Activated CD8-positive, alpha-beta memory T cell treated with anti-CD3 and anti-CD28 coated beads, Interleukin-2, amount 50 U/mL, for 24 hours (primary cell): ENCODE results near the gene COBL.

Experiments used
- DNase-seq: peaks from one replicate; pipeline ENCODE4 v3.0.0-alpha.2; 2020; ENCODE audit errors: extremely low read depth

Gene COBL

DNA sequence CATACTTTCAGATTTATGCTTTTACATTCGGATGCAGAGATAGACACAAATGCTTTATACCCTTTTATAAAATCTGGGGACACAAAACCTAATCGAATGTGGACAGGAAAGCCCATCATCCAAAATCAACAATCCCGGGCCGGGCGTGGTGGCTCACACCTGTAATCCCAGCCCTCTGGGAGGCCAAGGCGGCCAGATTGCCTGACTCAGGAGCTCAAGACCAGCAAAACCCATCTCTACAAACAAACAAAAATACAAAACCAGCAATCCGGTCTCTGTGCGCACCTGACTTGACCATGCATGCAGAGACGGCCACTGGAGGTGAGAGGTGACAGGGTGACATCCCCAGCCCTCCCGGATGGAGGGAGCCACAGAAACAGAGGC, 13.5 kb downstream of the COBL start:
- no peak for DNase-seq

DNA sequence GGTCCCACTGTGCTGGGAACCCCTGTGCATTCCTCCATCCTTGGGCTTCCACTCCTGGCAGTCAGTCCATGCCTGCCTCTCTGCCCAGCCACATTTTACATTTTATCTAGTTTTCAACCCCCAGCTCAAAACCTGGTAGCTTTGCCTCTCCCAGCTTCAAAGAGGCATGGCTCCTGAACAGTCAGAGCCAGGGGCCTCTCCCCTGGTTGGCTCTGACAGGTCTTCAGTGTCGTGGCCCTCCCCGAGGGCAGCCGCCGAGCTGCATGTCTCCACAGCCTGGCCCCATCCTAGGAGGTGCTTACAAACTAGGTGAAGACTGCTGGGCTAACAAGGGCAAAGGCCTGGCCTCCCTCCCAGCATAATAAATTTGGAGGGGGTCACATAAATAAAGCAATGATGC, 14.8 kb downstream of the COBL start:
- DNase-seq: no peak

DNA sequence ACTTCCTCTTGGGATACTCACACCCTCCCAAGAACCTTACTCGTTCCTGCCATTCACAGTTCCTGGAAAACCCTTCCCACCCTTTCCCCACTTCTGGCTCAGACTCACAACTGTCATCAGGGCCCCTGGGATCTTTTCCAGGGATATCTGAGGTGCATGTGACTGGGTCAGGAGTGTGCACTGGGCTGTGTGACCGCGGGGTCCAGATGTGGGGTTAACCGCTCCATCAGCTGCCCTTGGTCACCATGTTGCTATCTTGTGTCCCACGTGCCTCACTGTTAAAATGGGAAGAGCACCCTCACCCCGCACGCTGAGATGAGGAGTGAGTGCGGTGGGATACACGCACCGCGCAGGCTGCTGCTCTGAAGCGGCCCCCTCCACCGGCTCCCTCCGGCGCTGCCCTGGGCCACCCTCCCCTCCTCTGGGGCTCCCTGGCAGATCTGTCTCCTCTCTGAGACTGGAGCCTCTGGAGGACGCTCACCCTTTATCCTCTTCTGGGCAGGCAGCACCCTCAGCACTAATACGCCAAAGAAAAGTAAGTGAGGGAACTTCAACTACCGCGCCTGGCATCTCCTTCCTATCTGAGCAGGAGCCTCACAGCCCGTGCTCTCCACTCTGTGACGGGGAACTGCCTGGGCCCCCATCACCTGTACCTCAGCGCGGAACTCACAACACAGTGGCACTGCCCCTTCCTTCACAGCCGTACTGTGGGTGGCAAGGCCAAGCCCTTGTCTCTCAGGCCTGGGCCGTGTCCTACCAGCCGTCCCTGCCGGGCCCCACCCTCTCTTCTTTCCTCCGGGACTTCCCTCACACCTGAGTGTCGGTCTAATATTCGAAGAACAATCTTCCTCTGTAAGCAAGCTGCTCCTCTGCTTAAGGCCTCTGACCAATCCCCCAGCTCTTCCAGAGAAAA, 15.6 kb downstream of the COBL start:
- no peak for DNase-seq

DNA sequence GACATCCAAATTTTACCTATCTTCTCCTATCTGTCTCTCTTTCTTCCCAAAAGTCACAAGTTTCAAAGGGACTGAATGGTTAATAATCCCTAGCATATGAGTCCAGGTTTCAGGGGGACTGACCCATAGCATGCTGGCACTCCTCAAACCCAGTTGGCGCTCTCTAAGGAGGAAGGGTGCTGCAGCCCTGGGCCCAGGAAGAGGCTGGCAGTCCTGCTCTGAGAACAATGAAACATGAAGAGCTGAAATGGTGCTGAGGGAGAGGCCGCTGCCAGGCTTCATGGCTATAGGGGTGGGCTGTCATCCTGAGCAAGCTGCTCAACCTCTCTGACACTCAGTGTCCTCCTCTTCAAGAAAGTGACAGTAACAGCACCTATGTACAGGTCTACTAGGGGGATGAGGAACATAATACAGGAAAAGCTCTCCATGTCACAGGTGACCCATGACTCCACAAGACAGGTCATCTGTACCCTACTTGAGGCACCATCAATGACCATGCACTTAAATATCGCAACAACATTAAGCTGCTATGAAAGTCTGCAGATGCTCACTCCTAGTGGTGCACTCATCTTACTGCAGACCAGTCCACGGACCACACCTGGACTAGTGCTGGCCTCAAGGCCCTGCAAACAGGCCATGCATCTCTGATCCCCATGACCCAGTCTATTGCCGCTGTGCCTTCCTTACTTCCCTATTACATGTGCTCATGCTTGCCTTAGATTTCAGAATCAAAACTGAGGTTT, 17.0 kb downstream of the COBL start:
- DNase-seq: no peak

DNA sequence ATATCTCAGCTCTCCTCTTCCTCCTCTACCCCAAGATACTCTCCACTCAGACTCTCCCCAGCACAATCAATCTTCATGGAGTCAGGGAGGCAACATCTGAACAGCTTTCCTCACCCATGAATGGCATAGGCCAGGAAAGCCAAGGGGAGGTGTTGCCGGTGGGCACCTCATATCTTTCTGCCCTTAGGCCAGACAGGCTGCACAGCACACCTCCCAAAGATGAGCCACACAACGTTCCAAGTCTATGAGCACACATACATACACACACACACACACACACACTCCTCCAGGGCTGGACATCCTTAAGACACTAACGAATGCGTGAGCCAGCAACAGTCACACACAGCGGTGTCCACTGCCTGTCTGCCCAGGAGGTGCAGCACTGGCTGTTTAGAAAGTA, 17.7 kb downstream of the COBL start:
- DNase-seq: no peak

DNA sequence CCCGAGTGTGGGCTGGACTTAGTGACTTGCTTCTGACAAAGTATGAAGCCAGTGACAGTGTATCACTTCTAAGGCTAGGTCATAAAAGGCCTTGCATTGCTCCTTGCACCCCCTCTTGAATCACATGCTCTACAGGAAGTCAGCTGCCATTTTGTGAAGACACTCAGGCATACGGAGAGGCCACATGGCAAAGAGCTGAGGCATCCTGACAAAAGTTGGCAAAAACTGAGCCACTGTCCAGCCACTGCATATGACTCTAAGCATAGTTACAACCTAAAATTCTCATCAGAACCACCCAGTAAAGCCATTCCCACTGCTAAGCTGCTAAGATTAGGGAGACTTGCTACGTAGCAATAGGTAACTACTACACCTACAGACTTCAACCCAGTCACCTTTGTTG, 18.6 kb downstream of the COBL start:
- DNase-seq: no peak

DNA sequence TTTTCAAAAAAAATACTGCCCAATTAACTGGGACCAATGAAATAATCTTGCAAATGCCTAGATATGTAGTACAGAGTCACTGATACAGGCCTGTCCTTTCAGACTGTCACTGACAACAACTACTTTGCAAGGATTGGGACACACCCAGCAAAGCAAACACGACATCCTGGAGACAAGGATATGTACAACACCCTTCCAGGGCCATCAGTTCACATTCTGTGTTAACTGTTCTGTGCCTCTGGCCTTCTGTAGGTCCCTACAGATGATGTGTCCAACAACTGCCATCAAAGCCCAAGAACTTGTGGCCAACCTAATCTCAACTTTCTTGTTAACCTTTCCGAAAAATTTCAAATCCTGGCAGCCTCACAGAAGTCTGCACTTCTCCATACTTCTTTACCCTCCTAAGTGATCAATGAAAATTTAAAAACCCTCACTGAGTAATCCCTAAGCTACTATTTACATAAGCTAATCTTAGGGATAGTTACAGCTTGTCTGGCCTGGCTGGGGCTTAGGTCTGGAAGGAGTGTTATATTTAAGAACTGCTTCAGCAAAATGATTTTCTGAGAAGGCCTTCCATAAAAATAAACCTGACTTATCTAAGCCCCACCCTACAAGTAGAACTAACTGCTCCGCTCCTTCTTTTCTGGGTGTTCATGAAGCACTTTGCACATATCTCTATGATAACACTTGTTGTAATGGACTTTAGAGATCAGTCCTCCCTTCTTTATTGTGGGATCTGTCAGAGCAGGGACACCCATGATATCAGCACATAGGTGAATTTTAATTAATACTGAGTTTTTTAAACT, 21.0 kb downstream of the COBL start:
- no peak for DNase-seq

DNA sequence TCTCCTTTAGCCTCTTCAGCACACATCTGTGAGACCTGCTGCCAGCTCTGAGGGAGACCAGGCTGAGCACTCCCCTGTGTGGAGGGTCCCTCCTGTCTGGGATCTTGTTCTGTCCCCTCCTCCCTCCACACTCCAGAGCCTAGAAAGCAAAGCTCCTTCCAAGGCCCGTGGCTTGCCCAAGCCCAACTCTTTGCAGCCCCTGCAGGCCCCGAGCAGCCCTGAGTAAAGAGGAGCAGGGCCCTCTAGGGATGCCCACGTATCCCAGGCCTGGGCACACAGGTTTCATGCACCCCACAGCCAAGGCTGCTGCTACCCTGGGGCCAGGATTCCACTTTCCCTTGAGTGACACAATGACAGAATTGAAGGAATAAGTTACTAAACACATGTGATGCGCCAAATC, 24.0 kb downstream of the COBL start:
- DNase-seq: no peak

DNA sequence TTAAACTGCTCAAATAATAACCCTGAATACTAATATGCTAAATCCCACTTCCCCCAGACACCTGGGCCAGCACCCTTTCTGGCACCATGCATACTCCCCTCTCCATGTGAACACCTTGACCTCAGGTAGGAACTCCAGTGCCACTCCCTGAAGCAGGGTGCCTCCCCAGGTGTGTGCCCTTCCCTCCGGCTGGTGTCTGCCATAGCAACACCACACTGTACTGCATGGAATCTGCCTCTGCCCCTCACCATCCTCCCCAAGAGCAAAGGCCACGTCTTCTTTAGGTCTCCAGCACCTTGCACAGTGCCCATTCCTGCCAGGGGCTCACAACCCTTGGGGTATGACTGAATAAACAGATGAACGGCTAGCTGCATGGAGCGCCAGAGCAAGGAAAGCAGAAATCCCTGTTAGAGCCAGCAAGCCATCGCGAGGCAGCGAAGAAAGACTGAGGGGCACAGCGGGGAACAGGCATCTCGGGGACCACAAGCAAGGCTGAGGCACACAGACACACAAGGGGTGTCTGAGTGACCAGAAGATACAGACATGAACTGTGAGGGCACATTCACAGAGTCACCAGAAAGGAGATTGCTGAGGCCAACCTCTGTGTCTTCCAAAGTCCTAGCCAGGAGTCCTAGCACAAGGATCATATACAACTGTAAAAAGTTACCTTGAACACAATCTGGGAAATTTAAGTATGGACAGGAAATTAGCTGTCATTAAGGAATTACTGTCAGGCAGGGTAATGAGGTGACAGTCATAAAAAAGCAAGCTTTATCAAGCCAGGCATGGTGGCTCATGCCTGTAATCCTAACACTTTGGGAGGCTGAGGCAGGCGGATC, 25.7 kb downstream of the COBL start:
- no peak for DNase-seq

DNA sequence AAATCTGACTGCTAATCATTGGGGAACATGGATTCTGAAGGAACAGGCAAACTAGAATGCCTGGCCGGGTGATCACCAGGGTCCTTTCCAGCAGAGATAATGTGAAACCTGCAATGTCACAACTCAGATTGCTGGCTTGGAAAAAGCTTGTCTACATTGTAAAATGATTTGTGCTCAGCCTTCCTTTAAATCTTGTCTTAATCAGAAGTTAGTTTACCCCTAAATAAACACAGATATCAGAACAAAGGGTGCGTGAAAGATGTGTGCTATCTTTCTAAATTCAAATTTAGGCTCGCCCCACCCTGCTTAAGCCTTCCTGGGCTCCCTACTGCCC, 26.3 kb downstream of the COBL start:
- no peak for DNase-seq

DNA sequence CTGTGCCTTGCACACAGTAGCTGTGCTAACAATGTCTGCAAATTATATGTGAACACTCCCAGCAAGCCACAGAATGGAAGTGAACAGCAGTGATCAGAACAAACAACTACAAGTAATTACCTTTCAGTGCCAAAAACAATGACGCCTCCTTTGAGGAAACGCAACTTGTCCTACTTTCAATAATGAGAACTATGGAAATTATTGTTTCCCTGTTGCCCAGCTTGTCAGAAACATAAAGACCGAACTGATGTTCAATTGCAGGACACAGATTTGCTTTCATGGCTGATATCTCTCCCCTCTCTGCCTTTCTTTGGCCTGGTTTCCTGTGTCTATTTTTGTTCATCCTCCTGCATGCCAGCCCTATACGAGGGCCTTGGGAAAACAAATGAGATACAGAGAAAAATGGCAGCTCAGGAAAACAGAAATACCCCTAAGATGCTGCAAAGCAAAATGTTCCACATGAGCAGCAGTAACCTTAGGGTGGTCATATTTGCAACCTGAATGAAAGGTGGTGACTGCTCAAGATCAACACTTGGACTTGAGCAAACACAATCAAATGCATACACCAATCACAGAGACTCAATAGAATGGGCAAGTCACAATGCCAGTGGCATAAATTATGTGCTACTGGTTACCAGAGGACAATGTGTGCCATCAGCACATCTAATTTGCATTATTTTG, 26.8 kb downstream of the COBL start:
- no peak for DNase-seq

DNA sequence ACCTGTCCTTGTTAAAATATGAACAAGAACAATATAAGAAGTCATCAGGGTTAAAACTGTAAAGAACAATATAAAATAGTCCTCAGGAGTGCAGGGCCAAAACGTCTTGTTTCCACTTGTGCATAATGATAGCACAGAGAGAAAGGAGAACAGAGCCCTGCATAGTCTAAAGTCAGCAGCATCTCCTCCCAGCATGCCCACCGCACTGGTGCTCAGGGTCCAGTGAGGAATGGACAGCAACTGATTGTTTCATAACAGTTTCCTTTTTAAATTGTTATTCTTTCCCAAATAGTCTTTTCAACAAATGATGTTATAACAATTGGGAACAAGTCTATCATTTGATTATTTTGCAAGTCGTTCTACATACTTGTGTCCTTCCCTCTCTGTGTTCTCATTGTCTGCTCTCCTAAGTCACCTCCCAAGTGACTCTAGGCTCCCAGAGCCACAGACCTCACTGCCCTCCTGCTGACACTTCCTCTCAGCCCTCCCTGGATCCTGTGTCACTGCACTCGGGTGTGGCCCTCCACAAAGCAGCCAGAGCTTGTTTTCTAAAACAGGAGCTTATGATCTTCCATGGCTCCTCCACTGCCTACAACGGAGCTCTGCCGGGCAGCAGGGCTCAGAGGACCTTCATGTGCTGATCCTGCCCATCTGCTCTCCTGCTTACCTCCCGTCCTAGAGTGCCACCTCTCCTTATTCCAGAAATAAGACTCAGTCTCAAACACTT, 27.6 kb downstream of the COBL start:
- DNase-seq: no peak

DNA sequence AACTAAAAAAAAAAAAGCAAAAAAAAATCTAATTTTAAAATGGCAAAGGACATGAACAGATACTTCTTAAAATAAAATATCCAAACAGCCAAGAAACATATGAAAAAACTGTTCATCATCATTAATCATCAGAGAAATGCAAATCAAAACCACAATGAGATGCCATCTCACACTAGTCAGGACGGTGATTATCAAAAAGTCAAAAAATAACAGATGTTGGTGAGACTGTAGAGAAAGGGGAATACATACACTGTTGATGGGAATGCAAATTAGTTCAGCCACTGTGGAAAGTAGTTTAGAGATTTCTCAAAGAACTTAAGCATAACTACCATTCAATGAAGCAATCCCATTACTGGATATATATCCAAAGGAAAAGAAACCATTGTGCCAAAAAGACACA, 30.2 kb downstream of the COBL start:
- DNase-seq: no peak

DNA sequence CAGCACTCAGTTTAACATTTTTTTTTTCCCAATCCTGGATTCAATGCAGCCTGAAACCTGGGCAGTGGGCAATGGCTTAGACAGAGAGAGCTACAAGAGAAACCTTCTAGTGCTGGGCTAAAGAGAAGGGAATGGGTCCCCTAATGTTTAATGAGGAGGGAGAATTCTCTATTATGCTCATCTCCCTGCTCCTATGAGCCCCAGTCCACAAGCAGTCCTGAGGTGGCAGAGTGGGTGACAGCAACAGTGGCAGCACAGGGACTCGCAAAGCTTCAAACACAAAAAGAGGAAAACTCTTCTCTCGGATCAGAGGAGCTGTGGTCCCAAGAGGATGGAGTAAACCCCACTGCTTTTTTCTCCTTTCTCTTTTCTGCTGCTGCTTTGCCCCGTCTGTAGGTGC, 36.5 kb downstream of the COBL start:
- no peak for DNase-seq

DNA sequence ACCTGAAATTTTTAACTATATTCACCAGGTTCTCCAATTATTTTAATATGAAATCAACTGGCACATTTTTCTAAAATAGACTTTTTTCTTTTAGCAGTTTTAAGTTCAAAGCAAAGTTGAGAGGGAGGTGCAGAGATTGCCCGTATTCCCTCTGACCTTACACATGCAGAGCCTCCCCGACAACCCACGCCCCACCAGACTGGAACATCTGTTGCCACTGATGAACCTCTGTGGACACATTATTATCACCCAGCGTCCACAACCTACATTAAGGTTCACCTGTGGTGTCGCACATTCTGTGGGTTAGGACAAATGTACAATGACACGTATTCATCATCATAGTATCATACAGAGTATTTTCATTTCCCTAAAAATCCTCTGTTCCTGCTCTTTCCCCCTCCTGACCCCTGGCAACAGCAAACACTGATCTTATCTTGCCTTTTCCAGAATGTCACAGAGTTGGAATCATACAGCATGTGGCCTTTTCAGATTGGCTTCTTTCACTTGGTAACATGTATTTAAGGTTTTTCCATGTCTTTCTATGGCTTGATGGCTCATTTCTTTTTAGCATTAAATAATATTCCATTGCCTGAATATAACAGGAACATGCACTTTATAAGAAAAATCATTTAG, 37.1 kb downstream of the COBL start:
- DNase-seq: no peak

DNA sequence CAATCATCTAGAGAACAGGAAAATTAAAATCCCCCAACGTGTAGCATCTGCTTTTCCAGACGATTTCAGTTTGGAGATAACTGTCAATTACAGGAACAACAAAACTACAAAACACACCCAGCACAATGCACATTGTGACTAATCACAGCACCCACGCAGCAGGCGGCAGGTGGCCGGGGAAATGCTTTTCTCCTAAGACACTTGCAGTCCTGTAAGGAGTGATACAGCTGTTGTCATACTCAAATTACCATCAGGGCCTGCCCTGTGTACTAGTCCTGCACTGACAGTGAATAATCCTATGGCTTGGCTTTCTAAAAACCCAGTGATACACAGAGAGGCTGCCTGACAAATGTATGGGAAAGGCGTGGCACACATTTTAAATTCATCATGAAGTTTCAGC, 37.8 kb downstream of the COBL start:
- DNase-seq: no peak

DNA sequence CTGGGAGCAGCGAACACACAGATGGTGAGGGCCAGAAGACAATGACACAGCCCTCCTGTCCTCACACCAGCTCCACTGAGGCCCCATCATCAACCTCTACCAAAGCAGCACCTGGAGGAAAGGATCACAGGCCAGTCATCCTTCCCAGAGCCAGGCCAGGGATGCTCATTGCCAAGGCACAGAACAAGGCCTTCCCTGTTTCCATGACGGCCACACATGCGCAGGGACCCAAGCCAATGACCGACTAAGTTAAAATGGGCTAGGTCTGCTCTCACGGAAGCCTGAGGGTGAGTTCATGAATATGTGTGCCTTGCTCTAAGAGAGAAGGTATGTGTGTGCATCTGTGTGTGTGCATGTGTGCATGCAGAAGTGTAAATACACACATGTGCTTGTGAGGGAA, 39.6 kb downstream of the COBL start:
- no peak for DNase-seq

DNA sequence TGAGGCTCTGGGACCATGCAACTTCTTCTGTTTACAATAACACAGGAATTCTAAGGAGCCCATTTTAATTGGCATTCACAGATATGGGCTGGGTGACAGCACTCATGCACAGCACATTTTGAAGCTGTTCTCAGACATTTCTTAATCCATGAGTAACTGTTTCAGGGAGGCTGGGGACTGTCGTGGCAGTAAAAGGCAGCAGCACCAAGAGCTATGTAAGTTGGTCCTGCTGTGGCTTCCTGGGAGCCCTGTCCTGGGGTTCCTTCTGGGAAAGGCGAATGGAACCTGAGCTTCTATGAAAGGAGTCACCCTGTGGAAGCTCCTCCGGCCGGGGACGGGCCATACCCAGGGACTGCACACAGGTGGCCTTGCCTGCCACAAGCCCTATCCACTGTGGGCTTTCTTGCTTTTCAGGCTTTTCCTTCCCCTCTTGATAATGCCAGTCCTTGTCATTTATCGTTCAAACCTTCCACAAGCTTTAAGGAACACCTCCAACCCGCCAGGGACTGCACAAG, 40.5 kb downstream of the COBL start:
- no peak for DNase-seq

DNA sequence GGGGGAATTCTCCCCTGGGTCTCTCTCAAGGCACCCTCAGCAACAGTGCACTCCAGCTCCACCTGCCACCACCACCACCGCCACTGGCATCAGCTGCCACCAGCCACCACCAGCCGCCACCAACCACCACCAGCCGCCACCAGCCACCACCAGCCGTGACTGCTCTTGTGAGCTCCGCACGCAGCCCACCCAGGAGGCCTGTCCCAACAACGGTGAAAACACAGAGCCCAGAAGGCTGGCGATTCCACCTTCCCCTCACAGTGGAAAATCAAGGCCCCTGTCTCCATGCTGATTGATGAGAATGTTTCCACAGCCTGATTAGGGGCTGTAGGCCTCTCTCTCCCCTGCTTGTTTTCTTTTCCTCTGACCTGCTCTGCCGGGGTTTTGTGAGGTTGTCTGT, 41.1 kb downstream of the COBL start:
- no peak for DNase-seq

DNA sequence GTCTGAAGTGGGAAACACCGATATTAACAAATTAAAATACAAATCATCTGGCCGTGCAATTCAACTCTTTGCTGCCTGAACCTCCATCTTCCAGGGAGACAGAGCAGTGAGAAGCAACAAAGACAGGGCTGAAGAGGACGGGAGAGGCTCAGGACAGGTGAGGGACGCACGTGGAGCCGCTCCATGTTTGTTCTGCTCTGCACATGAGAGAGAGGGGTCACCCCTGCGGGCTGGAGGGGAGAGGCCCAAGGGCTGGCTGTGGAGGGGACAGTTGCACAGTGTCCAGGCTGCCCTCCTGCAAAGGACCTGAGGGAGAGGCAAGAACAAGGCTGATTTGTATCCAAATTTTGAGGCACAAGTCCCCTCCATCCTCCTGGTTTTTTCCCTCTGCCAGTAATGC, 41.7 kb downstream of the COBL start:
- no peak for DNase-seq
